ENCODE results near the gene PBRM1.

Gene PBRM1

DNA sequence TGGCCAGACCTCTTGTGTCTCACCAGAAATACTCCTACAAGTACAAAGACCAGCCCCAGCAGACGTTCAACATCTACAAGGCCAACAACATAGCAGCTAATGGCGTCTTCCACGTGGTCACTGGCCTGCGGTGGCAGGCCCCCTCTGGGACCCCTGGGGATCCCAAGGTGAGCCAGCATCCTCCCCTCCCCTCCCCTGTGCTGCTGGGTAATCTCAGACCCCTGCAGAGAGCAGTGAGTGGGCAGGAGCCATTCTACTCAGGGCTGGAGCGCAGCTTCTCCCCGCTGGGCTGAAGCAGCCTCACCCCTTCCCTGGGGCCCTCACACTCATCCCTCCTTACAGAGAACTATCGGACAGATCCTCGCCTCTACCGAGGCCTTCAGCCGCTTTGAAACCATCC, 180.7 kb downstream of the PBRM1 start:
- DNase-seq (ENCODE audit: low read depth in 1 of 2, low spot score in 1 of 2) = no peak
- no peak for TF ChIP-seq JUND (IDR thresholded peaks at IDR 0.05; ENCODE audit: low read depth)
- in situ Hi-C loops (cut with HindIII; ENCODE audit: low pct_unique_long_range_greater_than_20kb, low sequenced_read_pairs) = no loop called here

DNA sequence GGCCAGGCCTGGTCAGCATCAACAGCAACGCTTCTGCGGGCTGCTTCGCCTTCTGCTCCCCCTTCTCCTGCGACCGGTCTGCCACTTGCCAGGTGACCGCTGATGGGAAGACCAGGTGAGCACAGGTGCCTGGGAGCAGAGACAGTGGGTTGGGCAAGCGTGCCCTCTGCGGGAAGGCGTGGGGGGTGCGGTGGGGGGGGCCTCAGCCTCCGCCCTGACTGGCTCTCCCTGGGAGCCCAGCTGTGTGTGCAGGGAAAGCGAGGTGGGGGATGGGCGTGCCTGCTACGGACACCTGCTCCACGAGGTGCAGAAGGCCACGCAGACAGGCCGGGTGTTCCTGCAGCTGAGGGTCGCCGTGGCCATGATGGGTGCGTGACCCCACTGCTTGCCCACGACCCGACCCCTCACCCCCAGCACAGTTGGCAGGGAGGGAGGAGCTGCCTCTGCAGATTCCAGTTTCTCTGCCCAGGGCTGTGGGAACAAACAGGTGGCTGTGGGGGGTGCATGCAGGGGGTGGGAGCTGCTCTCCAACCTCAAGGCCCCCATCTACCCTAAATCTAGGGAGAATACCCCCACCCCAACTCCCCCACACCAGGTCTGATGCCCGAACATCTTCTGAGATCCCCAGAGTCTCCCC, 181.8 kb downstream of the PBRM1 start:
- no peak for DNase-seq (ENCODE audit: low read depth in 1 of 2, low spot score in 1 of 2)
- no peak for TF ChIP-seq JUND (IDR thresholded peaks at IDR 0.05; ENCODE audit: low read depth)
- in situ Hi-C loops (cut with HindIII; ENCODE audit: low pct_unique_long_range_greater_than_20kb, low sequenced_read_pairs) = no loop called here

DNA sequence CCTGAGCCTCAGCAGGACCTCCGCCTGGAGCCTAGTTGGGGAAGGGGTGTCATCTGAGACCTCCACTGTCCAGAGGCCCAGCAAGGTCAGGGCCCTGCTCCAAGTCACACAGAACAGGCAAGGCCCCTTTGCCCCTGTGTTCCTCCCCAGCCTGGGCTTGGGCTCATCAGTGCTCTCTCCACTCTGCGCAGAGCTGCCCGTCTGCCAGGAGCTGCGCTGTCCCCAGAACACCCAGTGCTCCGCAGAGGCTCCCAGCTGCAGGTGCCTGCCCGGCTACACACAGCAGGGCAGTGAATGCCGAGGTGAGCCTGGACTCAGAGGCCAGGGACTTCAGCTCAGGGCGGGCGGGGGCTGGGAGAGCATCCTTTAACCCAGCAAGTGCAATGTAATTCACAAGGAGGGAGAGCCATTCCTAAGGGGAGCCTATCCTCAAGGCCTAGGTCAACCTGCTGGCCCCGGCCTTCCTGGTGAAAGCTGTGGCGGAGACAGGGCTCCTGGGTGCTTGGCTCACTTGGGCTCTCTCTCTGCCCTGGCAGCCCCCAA, 182.8 kb downstream of the PBRM1 start:
- no peak for TF ChIP-seq JUND (IDR thresholded peaks at IDR 0.05; ENCODE audit: low read depth)
- in situ Hi-C loops (cut with HindIII; ENCODE audit: low pct_unique_long_range_greater_than_20kb, low sequenced_read_pairs) = no loop called here
- DNase-seq (ENCODE audit: low read depth in 1 of 2, low spot score in 1 of 2) = no peak

DNA sequence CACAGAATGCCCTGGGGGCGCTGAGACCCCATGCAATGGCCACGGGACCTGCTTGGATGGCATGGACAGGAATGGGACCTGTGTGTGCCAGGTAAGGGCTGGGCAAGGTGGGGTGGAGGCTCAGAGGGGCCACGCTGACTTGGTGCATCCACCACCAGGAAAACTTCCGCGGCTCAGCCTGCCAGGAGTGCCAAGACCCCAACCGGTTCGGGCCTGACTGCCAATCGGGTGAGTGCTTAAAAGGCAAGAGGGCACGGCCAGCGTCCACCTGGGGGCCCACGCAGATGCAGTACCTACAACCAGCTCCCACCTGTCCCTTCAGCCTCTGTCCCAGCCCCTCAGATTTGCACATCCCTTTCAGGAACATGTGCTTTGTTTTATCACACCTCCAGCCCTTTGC, 183.7 kb downstream of the PBRM1 start:
- no peak for TF ChIP-seq JUND (IDR thresholded peaks at IDR 0.05; ENCODE audit: low read depth)
- DNase-seq (ENCODE audit: low read depth in 1 of 2, low spot score in 1 of 2) = no peak
- in situ Hi-C loops (cut with HindIII; ENCODE audit: low pct_unique_long_range_greater_than_20kb, low sequenced_read_pairs) = no loop called here

DNA sequence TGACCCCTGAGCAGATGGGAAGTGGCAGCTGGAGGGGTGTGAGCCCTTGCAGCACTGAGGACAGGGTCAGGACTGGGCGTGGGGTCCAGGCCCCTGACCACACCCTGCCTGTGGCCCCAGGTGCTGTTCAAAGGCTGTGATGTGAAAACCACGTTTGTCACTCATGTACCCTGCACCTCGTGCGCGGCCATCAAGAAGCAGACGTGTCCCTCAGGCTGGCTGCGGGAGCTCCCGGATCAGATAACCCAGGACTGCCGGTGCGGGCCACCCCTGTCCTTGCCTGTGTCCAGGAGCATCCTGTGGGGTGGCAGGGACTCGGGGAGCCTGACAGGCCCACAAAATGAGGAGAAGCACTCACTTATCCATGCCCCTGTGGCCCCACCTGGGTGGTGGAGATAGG, 184.7 kb downstream of the PBRM1 start:
- in situ Hi-C loops (cut with HindIII; ENCODE audit: low pct_unique_long_range_greater_than_20kb, low sequenced_read_pairs) = no loop called here
- DNase-seq (ENCODE audit: low read depth in 1 of 2, low spot score in 1 of 2) = no peak
- no peak for TF ChIP-seq JUND (IDR thresholded peaks at IDR 0.05; ENCODE audit: low read depth)

DNA sequence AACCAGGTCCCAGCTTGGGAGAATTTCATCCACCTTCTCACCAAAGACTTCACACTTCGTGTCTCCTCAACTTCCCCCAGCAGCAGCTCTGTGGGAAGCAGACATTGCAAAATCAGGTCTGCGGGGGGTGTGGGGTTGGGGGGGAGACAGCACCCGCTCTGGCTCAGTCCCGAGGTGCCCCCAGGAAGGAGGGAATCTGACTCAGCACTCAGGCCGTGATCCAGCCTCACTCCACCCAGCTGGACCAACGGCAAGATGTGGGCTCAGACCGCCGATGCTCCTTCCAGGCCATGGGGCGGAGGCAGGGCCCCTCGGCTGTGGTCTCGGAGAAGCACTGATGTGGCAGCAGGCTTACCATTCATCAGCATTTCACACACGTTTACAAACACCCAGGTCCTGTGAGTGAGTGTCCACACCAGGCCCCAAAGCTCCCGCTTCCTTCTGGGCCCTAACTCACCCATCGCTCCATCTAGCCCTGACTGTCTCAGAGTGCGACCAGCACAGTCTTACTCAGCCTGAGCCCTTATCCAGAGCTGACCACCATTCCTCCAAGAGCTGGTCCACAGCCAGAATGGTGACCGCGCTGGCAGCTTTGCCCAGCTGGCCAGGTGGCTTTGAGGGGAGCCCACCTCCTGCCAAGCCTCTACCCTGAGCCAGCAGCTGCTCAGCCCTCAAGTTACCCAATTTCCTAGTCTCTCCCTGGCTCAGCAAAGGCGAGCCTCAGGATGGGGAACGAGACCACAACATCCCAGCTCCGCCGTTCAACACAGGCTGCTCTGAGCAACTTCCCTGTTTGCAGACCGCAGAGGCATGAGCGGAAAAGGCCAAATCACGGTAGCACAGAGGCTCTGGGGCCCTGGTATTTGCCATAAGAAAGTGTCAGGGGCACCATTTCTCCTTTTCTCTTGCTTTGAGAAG, 187.3 kb downstream of the PBRM1 start:
- in situ Hi-C loops (cut with HindIII; ENCODE audit: low pct_unique_long_range_greater_than_20kb, low sequenced_read_pairs) = no loop called here
- no peak for TF ChIP-seq JUND (IDR thresholded peaks at IDR 0.05; ENCODE audit: low read depth)
- no peak for DNase-seq (ENCODE audit: low read depth in 1 of 2, low spot score in 1 of 2)

DNA sequence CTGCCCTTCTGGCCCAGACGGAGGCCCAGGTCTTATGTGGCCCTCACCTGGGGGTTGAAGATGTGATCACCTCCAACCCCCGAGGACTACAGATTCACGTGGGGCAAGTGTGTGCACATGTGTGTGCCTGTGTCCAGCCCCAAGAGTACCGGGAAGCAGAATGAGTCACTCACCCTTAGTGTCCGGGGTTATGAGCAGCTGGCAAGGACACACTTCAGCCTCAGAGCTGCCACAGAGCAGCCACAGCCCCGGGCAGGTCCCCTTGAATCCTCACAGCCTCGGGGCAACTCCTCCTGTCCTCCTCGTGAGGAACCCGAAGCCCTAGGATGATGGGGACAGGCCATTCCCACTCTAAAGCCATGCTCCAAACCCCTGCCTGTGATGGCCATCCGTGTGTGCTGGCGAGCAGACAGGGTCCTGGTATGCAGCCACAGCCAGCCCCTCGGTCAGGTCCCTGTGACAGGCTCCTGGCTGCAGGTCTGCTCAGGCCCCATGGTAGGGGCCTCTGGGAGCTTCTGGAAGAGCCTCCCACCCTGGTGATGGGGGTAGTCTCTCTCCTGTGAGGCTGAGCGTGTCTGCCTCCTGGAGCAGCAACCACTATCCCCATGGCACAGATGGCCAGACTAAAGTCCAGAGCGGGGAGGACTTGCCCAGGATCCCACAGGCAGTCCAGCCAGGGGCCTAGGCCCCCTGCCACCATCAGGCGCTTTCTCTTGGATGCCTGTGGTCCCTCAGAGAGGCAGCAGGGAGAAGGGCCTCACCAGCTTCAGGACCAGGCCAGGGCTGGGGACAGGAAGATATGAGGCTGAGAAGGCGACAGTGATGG, 189.7 kb downstream of the PBRM1 start:
- TF ChIP-seq JUND (IDR thresholded peaks at IDR 0.05; ENCODE audit: low read depth) = no peak
- DNase-seq (ENCODE audit: low read depth in 1 of 2, low spot score in 1 of 2) = no peak
- in situ Hi-C loops (cut with HindIII; ENCODE audit: low pct_unique_long_range_greater_than_20kb, low sequenced_read_pairs) = no loop called here

Data from T47D (cell line).